Subcutaneous abdominal adipose tissue (tissue), 5 donors: ENCODE results near the gene RPUSD2.
"Not testable (repeated sequence)": the region's sequence is repeated elsewhere in the genome, so short reads cannot be mapped to it uniquely, and the experiment has no call there.

ENCODE experiments used
- H3K27ac ChIP-seq: one replicate; pipeline ENCODE4 v1.7.0; 2013; ENCODE audit warnings: low read depth, mild to moderate bottlenecking, inconsistent platforms, low read length, moderate library complexity
- H3K27me3 ChIP-seq, 5 donors: one replicate each; pipeline ENCODE4 v1.7.0; 2013; ENCODE audit warnings: low read length in 5 of 5, inconsistent platforms in 1 of 5; ENCODE audit not compliant: control insufficient read depth in 5 of 5, insufficient read depth in 4 of 5
- H3K36me3 ChIP-seq, 5 donors: one replicate each; pipeline ENCODE4 v1.7.0; 2013; ENCODE audit warnings: low read length in 5 of 5; ENCODE audit not compliant: control insufficient read depth in 5 of 5, insufficient read depth in 5 of 5
- H3K4me1 ChIP-seq, 5 donors: one replicate each; pipeline ENCODE4 v1.7.0; 2013; ENCODE audit warnings: low read length in 5 of 5, mild to moderate bottlenecking in 3 of 5, moderate library complexity in 1 of 5; ENCODE audit not compliant: control insufficient read depth in 5 of 5, insufficient read depth in 5 of 5
- H3K4me3 ChIP-seq, 5 donors: one replicate each; pipeline ENCODE4 v1.7.0; 2013; ENCODE audit warnings: low read length in 5 of 5, low read depth in 1 of 5
- H3K9ac ChIP-seq, 5 donors: one replicate each; pipeline ENCODE4 v1.7.0; 2013; ENCODE audit warnings: low read length in 5 of 5, mild to moderate bottlenecking in 4 of 5, moderate library complexity in 3 of 5
- H3K9me3 ChIP-seq, 5 donors: one replicate each; pipeline ENCODE4 v1.7.0; 2013; ENCODE audit warnings: low read length in 5 of 5; ENCODE audit not compliant: control insufficient read depth in 5 of 5
- donor health status: healthy.
- donor health status: healthy.
- donor health status: healthy.
- donor health status: healthy.
- donor health status: healthy.

The RPUSD2 gene

GRCh38 chr15:40564591-40565332, 4.3 kb upstream of the RPUSD2 start, which contains the start of gene CCDC32:
TSS of gene CCDC32 (minus strand) at chr15:40565042. CDS start at chr15:40563015, 2,027 bp downstream.
- Histone ChIP-seq H3K9ac (peak within 1 kb of the TSS; percentile 79 to 97 (median 92)), H3K9me3 (no peaks in the 10 kb centered on the region), H3K4me1 (peaks cover 0 to 37% (median 27%) of the 10 kb centered on the region in 5 donors), H3K27ac (peak within 1 kb of the TSS; percentile 94), H3K27me3 (peaks cover 0 to 3% (median 0%) of the 10 kb centered on the region in 5 donors), H3K4me3 (peak within 1 kb of the TSS; percentile 71 to 96 (median 91)), H3K36me3 (peaks cover 0 to 11% (median 4%) of the 10 kb centered on the region in 5 donors)

- H3K4me3 ChIP-seq, result peak overlapping the region; percentile 71 to 96 (median 91)
- H3K9me3 ChIP-seq, result no peaks in the 10 kb centered on the region
- H3K27me3 ChIP-seq, result peaks cover 0 to 3% (median 0%) of the 10 kb centered on the region in 5 donors
- peaks cover 0 to 11% (median 4%) of the 10 kb centered on the region in 5 donors for H3K36me3 ChIP-seq
- peak overlapping the region; percentile 94 for H3K27ac ChIP-seq
- peaks cover 5 to 45% (median 35%) of the 10 kb centered on the region in 5 donors for H3K4me1 ChIP-seq
- peak overlapping the region in 2 of 5 donors; percentile 63 to 71 for H3K9ac ChIP-seq
These were observed 3.5 kb upstream of the RPUSD2 start for GRCh38 chr15:40565333-40566238.

- H3K9ac ChIP-seq, result no peak overlapping the region
These were observed 2.0 kb upstream of the RPUSD2 start for GRCh38 chr15:40567111-40567510.

GRCh38 chr15:40575113-40575512, 6.0 kb downstream of the RPUSD2 start:
- peaks cover 2 to 36% (median 26%) of the 10 kb centered on the region in 5 donors for H3K36me3 ChIP-seq
- H3K9me3 ChIP-seq, result no peaks in the 10 kb centered on the region
- H3K27ac ChIP-seq, result no peak overlapping the region
- H3K4me1 ChIP-seq, result peaks cover 4 to 8% (median 7%) of the 10 kb centered on the region in 5 donors
- no peak overlapping the region for H3K4me3 ChIP-seq
- H3K27me3 ChIP-seq, result no peaks in the 10 kb centered on the region
- H3K9ac ChIP-seq, result no peak overlapping the region

More at GRCh38 chr15:40567111-40567510, 2.0 kb upstream of the RPUSD2 start:
- Histone ChIP-seq H3K9me3 (no peaks in the 10 kb centered on the region), H3K27me3 (peaks cover 0 to 3% (median 0%) of the 10 kb centered on the region in 5 donors), H3K4me1 (peaks cover 5 to 44% (median 37%) of the 10 kb centered on the region in 5 donors), H3K4me3 (no peak overlapping the region), H3K36me3 (peaks cover 0 to 11% (median 10%) of the 10 kb centered on the region in 5 donors), H3K27ac (no peak overlapping the region)

- H3K9me3 ChIP-seq, H3K27ac ChIP-seq, H3K9ac ChIP-seq, H3K4me1 ChIP-seq, H3K27me3 ChIP-seq, H3K4me3 ChIP-seq: not testable (repeated sequence)
- H3K36me3 ChIP-seq, result peaks cover 2 to 29% (median 20%) of the 10 kb centered on the region in 5 donors
These were observed 7.8 kb downstream of the RPUSD2 start for GRCh38 chr15:40576914-40577313.

GRCh38 chr15:40578892-40579291, 9.8 kb downstream of the RPUSD2 start:
- no peak overlapping the region for H3K4me3 ChIP-seq

GRCh38 chr15:40581796-40582195, 12.7 kb downstream of the RPUSD2 start:
- H3K4me3 ChIP-seq, H3K27me3 ChIP-seq, H3K4me1 ChIP-seq, H3K27ac ChIP-seq, H3K9ac ChIP-seq, H3K9me3 ChIP-seq, H3K36me3 ChIP-seq: not testable (repeated sequence)

More at GRCh38 chr15:40578892-40579291, 9.8 kb downstream of the RPUSD2 start:
- Histone ChIP-seq H3K9me3 (no peaks in the 10 kb centered on the region), H3K36me3 (peaks cover 0 to 13% (median 10%) of the 10 kb centered on the region in 5 donors), H3K9ac (no peak overlapping the region), H3K4me1 (peaks cover 0 to 9% (median 6%) of the 10 kb centered on the region in 5 donors), H3K27ac (no peak overlapping the region), H3K27me3 (no peaks in the 10 kb centered on the region)

GRCh38 chr15:40582726-40583246, 13.7 kb downstream of the RPUSD2 start:
- H3K27me3 ChIP-seq, result no peaks in the 10 kb centered on the region
- H3K36me3 ChIP-seq, result no peaks in the 10 kb centered on the region
- peak overlapping the region; percentile 68 to 77 (median 70) for H3K4me3 ChIP-seq
- H3K9me3 ChIP-seq, result no peaks in the 10 kb centered on the region
- peaks cover 0 to 9% (median 6%) of the 10 kb centered on the region in 5 donors for H3K4me1 ChIP-seq
- peak overlapping the region; percentile 7 for H3K27ac ChIP-seq
- H3K9ac ChIP-seq, result peak overlapping the region in 2 of 5 donors; percentile 46 to 68

GRCh38 chr15:40584191-40584590, 15.1 kb downstream of the RPUSD2 start:
- Histone ChIP-seq H3K36me3 (no peaks in the 10 kb centered on the region), H3K9ac (no peak overlapping the region), H3K9me3 (no peaks in the 10 kb centered on the region), H3K27ac (no peak overlapping the region), H3K27me3 (no peaks in the 10 kb centered on the region), H3K4me1 (peaks cover 0 to 9% (median 6%) of the 10 kb centered on the region in 5 donors), H3K4me3 (no peak overlapping the region)
